Omental fat pad (tissue), 4 donors: ENCODE results near the gene SIGLEC1. TPM values are rescaled to one million over a fixed set of nuclear protein-coding genes. Genes with fewer than 3 reads are reported as not detected.

Experiments
- ATAC-seq: fragments of 150-250 bp; one replicate; pipeline ENCODE4 v1.9.1; 2016; ENCODE audit warnings: mild to moderate bottlenecking, moderate library complexity; ENCODE audit not compliant: low FRiP score
- DNase-seq: peaks from one replicate; pipeline ENCODE4 v3.0.0-alpha.2; 2019; ENCODE audit warnings: low spot score
- CTCF ChIP-seq, 3 donors: fragments of 450-650 bp; IDR thresholded peaks; one replicate each; pipeline ENCODE4 v1.5.1; 2016 to 2017; ENCODE audit warnings: antibody characterized with exemption in 3 of 3, mild to moderate bottlenecking in 3 of 3, moderate library complexity in 2 of 3
- total RNA-seq, 4 donors: library from RNA; depleted of rRNA; stranded (reverse); fragments of >200 nt; gene quantifications; one replicate each; pipeline ENCODE4 v1.1.0, GENCODE V29; 2016

The SIGLEC1 gene
- total RNA-seq, 4 donors from 2014 or later: 14.2 to 57.5 (median 27.5) TPM

- ATAC-seq (no peak), DNase-seq (no peak)
- TF ChIP-seq CTCF (IDR thresholded peaks at IDR 0.05): no peak
Measured at GRCh38 chr20:3710011-3710466, 2.4 kb downstream of the SIGLEC1 start.

DNA sequence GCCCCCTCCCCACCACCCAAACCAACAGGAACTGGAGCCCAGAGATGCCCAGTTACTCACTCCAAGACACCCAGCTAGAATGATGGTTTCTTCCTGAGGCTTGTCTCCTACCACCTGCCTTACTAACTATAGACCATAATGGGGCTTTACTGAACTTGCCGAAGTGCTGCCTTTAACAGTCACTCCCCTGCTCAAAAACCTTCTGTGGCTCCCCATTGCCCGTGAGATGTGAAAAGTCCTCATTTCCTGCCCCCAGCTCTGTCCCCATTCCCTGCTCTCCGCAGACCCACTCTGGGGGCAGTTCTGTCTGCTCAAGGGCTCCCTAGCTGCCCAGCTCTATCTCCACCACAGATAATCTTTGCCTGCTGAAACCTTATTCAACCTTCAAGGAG lies 4.9 kb downstream of the SIGLEC1 start:
- TF ChIP-seq CTCF (IDR thresholded peaks at IDR 0.05): no peak
- ATAC-seq: no peak
- no peak for DNase-seq

DNA sequence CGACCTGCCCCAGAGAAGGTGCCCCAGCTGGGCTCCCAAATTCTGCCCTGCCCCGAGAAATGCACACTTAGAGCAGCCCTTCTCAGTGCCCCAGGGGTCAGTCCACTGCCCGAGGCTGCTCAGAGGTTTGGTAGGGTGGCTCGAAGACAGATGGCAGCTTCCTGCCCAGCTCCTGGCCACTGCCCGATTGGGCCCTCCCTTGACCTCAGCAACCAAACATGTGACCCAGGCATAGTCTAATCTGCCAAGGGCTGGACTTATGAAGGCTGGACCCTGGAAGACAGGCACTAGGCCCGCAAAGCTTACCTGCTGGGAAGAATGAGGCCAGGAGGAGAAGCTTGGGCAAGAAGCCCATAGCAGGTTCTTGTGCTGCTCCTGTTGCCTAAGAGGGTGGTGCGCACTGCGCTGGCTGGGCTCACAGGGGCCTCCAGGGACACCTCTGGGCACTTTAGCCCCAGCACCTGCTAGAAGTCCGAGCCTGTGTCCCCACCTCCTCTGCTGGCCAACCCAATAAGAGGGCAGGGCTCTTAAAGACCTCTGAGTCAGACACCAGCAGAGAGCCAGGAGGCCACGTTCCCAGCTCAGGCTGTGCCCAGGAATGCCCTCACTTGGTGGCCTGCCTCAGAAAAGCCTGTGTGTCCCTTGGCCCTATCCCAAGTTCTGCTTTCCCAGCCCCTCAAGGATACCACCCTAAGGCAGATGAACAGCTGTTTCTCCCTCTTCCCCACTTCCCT lies 5.5 kb downstream of the SIGLEC1 start:
- no peak for TF ChIP-seq CTCF (IDR thresholded peaks at IDR 0.05)
- no peak for ATAC-seq

GRCh38 chr20:3705970-3706739 lies 6.2 kb downstream of the SIGLEC1 start:
- no peak for ATAC-seq
- no peak for DNase-seq
- TF ChIP-seq CTCF (IDR thresholded peaks at IDR 0.05): no peak

More for the DNA sequence above, 5.5 kb downstream of the SIGLEC1 start:
- no peak for DNase-seq

- ATAC-seq (no peak), DNase-seq (no peak)
- no peak for TF ChIP-seq CTCF (IDR thresholded peaks at IDR 0.05)
Measured at GRCh38 chr20:3705491-3705969, 6.9 kb downstream of the SIGLEC1 start.

GRCh38 chr20:3704087-3704486 lies 8.3 kb downstream of the SIGLEC1 start:
- DNase-seq (no peak), ATAC-seq (no peak)
- no peak for TF ChIP-seq CTCF (IDR thresholded peaks at IDR 0.05)
